ENCODE measurements around the gene ZNF827. TPM values are rescaled to one million over a fixed set of nuclear protein-coding genes. Genes with fewer than 3 reads are reported as not detected.

ZNF827 gene
- polyA plus RNA-seq, 3 donors, result 31.4 to 44.4 (median 43.7) TPM

GRCh38 chr4:145936142-145936996 is 2.3 kb downstream of the ZNF827 start:
- DNase-seq, result peak; percentile 90

DNA sequence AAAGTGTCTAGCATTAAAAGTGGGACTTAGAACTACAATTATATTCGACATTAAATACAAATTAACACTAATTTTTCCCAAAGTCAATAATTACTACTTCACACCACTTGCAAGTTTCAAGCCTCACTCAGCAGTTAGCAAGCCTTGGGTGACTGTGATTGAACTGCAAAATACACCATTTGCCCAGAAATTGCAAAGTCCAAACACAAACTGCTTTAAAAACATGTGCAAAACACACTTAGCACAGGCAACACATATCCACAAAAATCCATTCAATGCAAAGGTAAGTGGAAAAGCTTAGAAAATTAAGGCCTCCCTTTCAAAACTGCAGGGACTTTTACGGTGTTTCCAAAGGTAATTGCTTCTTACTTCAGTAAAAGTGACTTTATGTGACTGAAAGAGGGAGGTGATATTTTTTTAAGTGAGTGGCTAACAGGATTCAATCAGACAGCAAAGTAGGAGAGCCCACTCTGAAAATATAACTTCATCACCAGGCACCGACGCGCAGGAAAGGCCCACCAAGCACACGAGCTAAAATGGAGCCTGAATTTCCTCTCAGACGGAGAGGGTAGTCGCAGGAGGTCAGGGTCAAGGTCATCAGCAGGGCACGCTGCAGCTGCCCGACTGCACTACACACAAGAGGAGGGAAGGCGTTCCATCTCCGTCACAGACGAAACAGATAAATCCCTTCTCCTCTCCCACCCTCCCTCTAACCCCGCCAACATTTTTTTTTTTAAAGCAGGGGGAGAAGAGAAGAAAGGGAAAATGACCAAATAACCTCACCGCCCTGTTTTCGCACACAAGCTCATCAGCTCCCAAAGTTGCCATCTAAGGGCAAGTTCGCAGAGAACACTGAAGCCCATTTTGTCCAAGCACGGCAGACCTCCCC is 3.1 kb downstream of the ZNF827 start:
- peak; percentile 49 for DNase-seq

- no peak for DNase-seq
Measured at GRCh38 chr4:145934434-145935047, 4.1 kb downstream of the ZNF827 start.

- no peak for DNase-seq
Measured at GRCh38 chr4:145933134-145933533, 5.5 kb downstream of the ZNF827 start.

DNA sequence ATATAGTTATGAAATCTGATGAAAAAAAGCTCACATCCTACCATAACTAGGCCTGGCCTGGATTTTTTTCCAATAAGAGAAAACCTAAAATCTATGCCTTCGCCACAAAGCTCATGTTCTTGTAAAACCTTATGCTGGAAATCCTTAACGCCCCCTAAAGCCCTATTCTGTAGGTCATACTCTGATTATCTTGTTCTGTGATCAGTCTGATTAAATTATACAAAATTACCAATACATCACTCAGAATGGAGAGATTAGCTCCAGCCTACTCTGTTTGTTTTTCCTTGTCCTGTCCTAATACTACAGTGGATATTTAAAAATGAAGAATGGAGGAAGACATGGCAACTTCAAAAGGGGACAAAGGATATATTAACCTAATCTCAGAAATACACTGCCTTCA is 7.2 kb downstream of the ZNF827 start:
- no peak for DNase-seq

DNA sequence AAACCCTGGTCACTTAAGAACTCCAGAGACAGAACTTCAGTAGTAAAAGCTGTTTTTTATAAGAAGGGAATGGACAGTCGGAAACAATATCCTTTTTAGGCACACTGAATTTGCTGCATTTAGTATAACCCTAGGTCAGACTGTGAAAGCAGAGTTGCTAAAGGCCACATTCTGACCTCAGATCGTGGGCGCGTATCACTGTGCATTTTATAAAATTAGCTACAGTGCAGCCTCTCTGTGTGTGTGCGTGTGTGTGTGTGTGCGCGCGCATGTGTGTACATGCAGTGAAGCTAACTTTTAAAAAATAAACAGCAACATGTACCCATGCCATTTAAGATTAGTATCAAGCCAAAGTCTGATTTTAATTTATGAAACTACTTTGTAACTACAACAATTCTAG is 8.0 kb downstream of the ZNF827 start:
- DNase-seq, result no peak

DNA sequence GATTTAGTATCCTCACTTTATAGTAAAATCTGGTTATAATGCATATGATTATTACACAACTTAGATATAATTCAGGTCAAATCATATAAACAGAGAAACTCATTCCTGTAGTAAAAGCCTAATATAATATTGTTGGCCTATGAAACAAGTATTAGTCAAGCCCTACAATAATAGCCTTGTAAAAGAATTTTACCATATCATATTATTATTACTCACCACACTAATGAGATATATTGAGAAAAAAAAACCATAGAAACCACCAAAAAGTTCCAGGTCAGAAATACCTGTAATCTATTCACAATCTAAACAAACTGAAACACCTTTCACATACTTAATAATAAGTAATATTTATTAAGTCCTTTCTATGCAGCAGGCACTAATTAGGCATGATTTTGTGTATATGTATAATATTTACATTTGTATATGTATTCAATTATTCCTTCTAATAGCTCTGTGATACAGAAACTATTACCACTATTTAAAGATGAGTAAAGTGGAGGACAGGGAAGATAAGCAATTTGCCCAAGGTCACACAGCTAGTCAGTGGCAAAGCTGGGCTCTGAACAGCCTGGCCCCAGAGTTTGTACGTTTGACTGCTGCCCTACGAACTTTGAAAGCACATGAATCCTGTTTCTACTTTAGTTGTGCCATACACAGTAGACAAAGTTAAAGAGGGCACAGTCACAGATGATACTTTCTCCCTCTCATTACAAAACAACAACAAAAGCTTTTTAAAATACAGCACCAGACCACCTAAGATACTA is 9.0 kb downstream of the ZNF827 start:
- no peak for DNase-seq

- DNase-seq, result no peak
Measured at GRCh38 chr4:145928748-145929147, 9.9 kb downstream of the ZNF827 start.

- DNase-seq, result no peak
Measured at GRCh38 chr4:145927030-145927429, 11.6 kb downstream of the ZNF827 start.

DNA sequence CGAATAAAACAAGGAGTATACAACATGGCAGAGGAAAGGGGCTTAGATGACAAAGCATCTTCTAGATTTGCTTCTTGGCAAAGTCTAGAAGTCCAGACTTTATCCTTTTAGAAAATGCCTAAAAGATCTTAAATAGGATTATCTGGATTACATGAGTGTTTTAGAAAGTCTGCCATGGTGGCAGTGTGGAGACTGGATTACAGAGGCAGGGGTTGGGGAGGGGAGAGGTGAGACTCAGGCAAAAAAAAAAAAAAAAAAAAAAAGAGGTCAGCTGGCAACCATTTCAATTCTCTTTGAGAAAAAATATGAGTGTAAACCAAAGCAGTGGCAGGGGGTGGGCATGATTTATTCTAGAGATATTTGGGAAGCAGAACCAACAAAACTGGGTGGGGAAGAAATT is 17.4 kb downstream of the ZNF827 start:
- no peak for DNase-seq

GRCh38 chr4:145920205-145920604 is 18.4 kb downstream of the ZNF827 start:
- no peak for DNase-seq

DNA sequence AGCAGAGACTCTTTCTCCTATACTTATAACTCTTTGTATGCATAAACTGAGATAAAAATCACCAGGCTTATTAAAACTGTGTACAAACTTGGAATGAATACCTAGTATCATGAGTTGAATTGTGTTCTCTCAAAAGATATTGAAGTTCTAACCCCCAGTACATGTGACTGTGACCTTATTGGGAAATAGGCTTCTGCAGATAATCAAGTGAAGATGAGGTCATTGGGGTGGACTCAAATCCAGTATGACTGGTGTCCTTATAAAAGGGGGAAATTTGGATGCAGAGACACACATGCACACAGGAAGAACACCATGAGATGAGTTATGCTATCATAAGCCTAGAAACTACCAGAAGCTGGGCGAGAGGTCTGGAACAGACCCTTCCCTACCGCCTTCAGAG is 26.2 kb downstream of the ZNF827 start:
- no peak for DNase-seq

DNA sequence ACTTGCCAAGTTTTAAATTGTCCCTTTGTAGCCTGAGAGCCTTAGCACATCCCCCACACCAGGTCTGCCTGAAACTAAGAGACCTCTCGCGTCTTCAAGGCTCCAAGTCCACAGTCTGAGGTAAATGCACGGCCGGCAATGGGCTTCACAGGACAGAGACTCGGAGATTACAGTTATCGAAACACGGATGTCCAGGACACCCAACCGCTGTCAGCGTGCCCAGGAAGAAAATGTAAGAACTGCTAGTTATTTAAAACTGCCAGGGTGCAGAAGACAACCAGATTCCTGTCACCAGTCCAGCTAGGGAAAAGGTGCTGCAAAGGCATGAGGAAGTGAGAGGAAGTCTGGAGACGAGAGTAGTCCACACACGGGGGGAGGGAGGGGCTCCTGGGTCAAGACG is 28.9 kb downstream of the ZNF827 start:
- DNase-seq, result no peak

GRCh38 chr4:145909281-145909715 is 29.3 kb downstream of the ZNF827 start:
- peak; percentile 47 for DNase-seq

GRCh38 chr4:145907812-145908211 is 30.8 kb downstream of the ZNF827 start:
- DNase-seq, result no peak

DNA sequence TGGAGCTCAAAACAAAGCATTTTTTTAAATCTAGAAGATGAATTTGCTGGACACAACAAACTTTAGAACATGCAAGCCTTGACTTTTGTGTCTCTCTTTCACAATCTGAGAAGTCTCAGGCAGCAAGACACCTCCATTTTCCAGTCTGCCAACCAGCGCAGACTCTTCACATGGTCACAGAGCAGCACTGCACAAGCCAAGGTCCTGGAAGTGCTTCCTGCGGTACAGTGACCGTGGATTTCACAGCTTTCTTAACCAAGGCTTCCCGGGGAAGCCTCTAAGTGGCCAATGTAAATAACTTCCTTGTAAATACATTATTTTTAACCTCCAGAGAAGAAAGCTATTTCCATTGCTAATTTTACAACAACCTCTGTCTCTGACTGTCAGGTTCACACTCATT is 31.2 kb downstream of the ZNF827 start:
- no peak for DNase-seq

DNA sequence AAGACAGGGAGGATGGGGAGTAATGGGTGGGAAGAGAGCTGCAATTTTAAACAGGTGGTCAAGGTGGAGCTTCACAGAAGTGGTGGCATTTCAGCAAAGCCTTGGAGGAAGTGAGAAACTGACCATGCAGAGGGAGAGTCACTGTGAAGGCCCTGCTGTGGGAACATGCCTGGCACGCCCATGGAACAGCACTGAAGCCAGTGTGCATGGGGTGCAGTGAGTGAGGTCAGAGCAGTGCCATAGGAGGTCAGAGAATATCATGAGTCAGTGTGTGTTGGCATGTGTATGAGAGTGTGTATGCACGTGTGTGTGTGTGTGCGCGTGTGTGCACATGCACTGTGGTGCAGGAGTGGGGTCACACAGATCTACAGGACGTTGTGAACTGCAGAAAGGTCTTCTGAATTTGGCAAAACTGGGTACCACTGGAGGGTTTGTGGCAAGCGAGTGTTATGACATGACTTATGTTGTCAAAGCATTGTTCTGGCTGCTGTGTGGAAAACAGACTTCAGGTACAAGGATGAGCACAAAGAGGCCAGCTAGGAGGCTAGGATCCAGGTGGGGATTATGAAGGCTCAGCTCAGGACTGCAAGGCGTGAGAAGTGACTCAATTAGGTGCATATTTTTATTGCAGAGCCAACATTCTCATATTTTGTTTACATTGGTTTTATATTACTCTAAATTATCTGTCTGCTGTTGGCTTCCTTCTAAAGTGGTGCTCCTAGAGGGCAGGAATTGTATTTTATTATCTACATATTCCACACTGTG is 34.0 kb downstream of the ZNF827 start:
- no peak for DNase-seq

- no peak for DNase-seq
Measured at GRCh38 chr4:145902522-145902921, 36.1 kb downstream of the ZNF827 start.

DNA sequence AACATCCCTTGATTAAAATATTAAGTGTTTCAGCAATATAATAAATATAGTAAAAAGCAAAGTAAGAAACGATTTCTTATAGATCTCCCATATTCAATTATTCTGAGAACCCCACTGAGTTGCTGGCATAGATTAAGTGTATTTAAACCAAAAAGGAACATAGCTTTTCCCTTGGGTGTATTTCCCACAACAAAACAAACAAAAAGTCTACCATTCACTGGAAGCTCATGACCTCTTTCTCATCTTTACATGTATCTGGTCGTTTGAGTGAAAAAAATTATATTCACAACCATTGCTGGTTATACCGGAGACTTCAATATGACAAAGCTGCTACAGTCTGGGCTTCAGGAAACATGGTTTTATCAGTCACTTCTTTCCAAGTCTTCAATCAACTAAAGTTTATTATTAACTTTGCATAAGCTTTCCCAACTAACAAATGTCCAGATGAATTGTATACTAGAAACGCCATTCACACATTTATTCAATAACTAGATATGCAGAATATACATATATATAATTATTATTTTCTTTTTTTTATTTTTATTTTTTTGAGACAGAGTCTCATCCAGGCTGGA is 38.6 kb downstream of the ZNF827 start:
- no peak for DNase-seq

DNA sequence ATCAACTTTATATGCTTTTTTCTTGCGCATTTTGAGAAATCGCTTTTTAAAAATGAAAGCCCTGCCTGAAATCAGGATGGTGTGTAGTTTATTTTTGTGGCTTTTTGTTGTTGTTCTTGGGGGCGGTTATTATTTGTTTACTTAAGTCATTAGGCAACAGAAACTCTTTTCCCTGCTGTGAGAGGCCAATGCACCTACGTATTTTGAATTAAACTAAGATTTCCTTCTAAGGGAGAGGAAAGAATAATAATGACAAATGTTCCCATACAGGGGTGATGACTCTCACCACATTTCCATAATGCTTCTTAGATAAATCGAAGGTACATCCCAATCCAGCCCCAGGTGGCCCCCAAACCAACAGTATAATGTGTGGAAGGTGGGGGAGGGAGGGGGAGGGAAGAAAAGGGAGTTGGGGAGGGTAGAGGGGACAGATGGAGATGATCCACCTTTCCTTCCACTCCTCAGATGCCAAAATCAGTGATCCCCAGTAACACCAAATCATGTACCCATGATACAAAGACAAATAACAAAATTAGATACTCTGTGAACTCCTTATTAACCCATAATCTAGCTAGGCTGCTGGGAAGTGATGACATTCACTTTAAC is 39.6 kb downstream of the ZNF827 start:
- DNase-seq, result no peak

Measured in renal pelvis (tissue), 4 donors.